NCI-H2227 (cell line): ENCODE data around the gene MYCN.

Source experiments
- DNase-seq: peaks from one replicate; lab custom pipeline; 2025; ENCODE audit not compliant: unreplicated experiment; lab: John Stamatoyannopoulos, UW

The MYCN gene

DNA sequence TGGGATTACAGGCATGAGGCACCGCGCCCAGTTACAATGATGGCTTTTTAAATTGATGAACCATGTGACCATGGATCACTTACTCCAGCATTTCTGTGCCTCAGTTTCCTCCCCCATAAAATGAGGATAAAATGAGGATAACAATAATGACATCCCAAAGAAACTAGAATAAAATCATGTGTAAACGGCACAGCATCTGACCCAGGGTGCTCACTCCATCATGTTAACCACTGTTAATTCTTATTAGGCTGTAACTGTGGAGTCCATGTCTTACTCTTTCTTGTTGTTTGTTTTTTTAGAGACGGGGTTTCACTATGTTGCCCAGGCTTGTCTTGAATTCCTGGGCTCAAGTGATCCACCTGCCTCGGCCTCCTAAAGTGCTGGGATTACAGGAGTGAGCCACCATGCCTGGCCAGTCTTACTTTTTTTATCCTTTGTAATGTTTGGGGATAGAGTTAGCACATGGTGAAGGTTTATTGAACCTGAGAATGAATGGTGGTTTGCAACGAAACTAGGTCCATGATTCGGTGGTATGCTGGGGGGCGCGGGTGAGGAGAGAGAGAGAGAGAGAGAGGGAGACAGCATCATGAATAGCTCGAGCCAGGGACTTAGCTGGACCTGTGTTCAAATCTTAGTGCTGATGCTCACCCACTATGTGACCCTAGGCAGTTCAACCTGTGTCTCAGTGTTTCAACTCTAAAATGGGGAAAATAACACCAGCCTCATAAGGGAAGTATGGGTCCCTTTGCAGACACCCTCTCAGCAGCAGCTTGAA lies 52.3 kb downstream of the MYCN start:
- DNase-seq, result no peak

- DNase-seq, result no peak
Measured at GRCh38 chr2:15993232-15993610, 52.9 kb downstream of the MYCN start.

GRCh38 chr2:15993666-15994065 lies 53.3 kb downstream of the MYCN start:
- no peak for DNase-seq

DNA sequence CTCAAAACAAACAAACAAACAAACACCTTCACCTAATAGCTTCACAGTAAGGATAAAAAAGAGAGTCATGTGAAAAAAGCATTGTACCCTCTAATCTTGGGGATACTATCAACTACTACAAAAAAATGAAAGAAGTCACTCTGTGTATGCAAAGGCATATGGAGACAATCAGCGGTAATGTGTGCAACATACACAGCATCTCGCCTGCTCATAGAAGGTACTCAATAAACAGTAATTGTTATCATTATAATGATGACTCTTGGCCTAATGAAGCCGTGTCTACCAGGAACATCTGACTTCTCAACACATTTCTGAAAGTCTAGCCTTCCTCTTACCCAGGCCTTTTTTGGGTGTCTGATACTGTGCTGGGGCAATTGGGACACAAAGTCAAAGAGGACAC lies 55.3 kb downstream of the MYCN start:
- DNase-seq, result no peak
